DOHH2 (cell line): ENCODE results near the gene SPATA33.
"Not testable (repeated sequence)": the region's sequence is repeated elsewhere in the genome, so short reads cannot be mapped to it uniquely, and the experiment has no call there.

Experiments used
- H3F3A ChIP-seq: fragments of 200-600 bp; sonication (generic), shearing (Covaris generic); 2 replicates; pipeline ENCODE4 v1.6.0; 2016; ENCODE audit warnings: antibody characterized with exemption, mild to moderate bottlenecking; ENCODE audit not compliant: control insufficient read depth, insufficient read depth
- H3K27ac ChIP-seq: fragments of 200-600 bp; sonication (generic); 2 replicates; pipeline ENCODE4 v1.5.1; 2014; ENCODE audit warnings: low read depth, mild to moderate bottlenecking, low read length, moderate library complexity
- H3K27me3 ChIP-seq: fragments of 200-600 bp; sonication (generic); 2 replicates; pipeline ENCODE4 v1.6.1; 2014; ENCODE audit warnings: mild to moderate bottlenecking, low read length, mixed read lengths; ENCODE audit not compliant: control insufficient read depth
- H3K36me3 ChIP-seq: fragments of 200-600 bp; sonication (generic); 2 replicates; pipeline ENCODE4 v1.6.1; 2014; ENCODE audit warnings: mild to moderate bottlenecking, low read length, moderate library complexity, mixed read lengths; ENCODE audit not compliant: control insufficient read depth
- H3K4me1 ChIP-seq: fragments of 200-600 bp; sonication (generic); 2 replicates; pipeline ENCODE4 v1.6.1; 2014; ENCODE audit warnings: mild to moderate bottlenecking, low read length, mixed read lengths; ENCODE audit not compliant: control insufficient read depth
- H3K4me2 ChIP-seq: fragments of 200-600 bp; sonication (generic); 2 replicates; pipeline ENCODE4 v1.6.0; 2014; ENCODE audit warnings: mild to moderate bottlenecking, low read length, moderate library complexity
- H3K4me3 ChIP-seq: fragments of 200-600 bp; sonication (generic); 2 replicates; pipeline ENCODE4 v1.5.1; 2014; ENCODE audit warnings: mild to moderate bottlenecking, low read length, mixed read lengths
- H3K79me2 ChIP-seq: fragments of 200-600 bp; sonication (generic); 2 replicates; pipeline ENCODE4 v1.6.1; 2014; ENCODE audit warnings: mild to moderate bottlenecking, low read length, mixed read lengths; ENCODE audit not compliant: control insufficient read depth
- H3K9me2 ChIP-seq: fragments of 200-600 bp; sonication (generic); replicated peaks from 2 replicates; pipeline ENCODE4 v1.6.1; 2014; ENCODE audit warnings: mild to moderate bottlenecking, low read length, mixed read lengths; ENCODE audit not compliant: control insufficient read depth
- H3K9me3 ChIP-seq: fragments of 200-600 bp; sonication (generic); 2 replicates; pipeline ENCODE4 v1.6.1; 2014; ENCODE audit warnings: antibody characterized with exemption, low read length, mixed read lengths; ENCODE audit not compliant: control insufficient read depth, insufficient read depth
- H4K20me1 ChIP-seq: fragments of 200-600 bp; sonication (generic); 2 replicates; pipeline ENCODE4 v1.6.0; 2014; ENCODE audit warnings: low read depth, mild to moderate bottlenecking, antibody characterized with exemption, low read length, moderate library complexity; ENCODE audit not compliant: control insufficient read depth, insufficient read depth
- EZH2phosphoT487 ChIP-seq: fragments of 200-600 bp; sonication (generic); IDR thresholded peaks from 2 replicates; pipeline ENCODE4 v1.6.1; 2017; ENCODE audit warnings: borderline replicate concordance, mild to moderate bottlenecking, antibody characterized with exemption, low read length, moderate library complexity, mixed read lengths
- TF ChIP-seq, protein P1 (sequence below): fragments of 200-600 bp; sonication (generic); IDR thresholded peaks from one replicate; pipeline ENCODE4 v1.5.1; 2014; ENCODE audit warnings: antibody characterized with exemption, mild to moderate bottlenecking, low read depth, low read length; ENCODE audit not compliant: poor library complexity, severe bottlenecking

The SPATA33 gene

DNA sequence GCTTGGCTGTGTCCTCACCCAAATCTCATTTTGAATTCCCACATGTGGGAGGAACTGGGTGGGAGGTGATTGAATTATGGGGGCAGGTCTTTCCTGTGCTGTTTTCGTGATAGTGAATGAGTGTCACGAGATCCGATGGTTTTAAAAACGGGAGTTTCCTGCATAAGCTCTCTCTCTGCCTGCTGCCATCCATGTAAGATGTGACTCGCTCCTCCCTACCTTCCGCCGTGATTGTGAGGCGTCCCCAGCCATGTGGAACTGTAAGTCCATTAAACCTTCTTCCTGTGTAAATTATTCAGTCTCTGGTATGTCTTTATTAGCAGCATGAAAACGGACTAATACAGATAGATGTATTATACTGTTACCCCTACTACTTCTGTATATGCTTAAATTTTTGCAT is 3.6 kb downstream of the SPATA33 start:
- peaks cover 19% of the 10 kb centered on the region for H3K4me1 ChIP-seq
- H3K36me3 ChIP-seq = peaks cover 28% of the 10 kb centered on the region
- peaks cover 3% of the 10 kb centered on the region for H4K20me1 ChIP-seq
- no peak overlapping the region for H3K27ac ChIP-seq
- no peaks in the 10 kb centered on the region for H3K9me2 ChIP-seq
- H3K79me2 ChIP-seq = peaks cover 43% of the 10 kb centered on the region
- no peaks in the 10 kb centered on the region for H3F3A ChIP-seq
- H3K4me3 ChIP-seq = no peak overlapping the region
- no peaks in the 10 kb centered on the region for H3K27me3 ChIP-seq
- no peak for TF ChIP-seq EZH2phosphoT487
- TF ChIP-seq, protein P1, sequence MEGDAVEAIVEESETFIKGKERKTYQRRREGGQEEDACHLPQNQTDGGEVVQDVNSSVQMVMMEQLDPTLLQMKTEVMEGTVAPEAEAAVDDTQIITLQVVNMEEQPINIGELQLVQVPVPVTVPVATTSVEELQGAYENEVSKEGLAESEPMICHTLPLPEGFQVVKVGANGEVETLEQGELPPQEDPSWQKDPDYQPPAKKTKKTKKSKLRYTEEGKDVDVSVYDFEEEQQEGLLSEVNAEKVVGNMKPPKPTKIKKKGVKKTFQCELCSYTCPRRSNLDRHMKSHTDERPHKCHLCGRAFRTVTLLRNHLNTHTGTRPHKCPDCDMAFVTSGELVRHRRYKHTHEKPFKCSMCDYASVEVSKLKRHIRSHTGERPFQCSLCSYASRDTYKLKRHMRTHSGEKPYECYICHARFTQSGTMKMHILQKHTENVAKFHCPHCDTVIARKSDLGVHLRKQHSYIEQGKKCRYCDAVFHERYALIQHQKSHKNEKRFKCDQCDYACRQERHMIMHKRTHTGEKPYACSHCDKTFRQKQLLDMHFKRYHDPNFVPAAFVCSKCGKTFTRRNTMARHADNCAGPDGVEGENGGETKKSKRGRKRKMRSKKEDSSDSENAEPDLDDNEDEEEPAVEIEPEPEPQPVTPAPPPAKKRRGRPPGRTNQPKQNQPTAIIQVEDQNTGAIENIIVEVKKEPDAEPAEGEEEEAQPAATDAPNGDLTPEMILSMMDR = no peak
- no peak overlapping the region for H3K4me2 ChIP-seq
- H3K9me3 ChIP-seq = no peaks in the 10 kb centered on the region

DNA sequence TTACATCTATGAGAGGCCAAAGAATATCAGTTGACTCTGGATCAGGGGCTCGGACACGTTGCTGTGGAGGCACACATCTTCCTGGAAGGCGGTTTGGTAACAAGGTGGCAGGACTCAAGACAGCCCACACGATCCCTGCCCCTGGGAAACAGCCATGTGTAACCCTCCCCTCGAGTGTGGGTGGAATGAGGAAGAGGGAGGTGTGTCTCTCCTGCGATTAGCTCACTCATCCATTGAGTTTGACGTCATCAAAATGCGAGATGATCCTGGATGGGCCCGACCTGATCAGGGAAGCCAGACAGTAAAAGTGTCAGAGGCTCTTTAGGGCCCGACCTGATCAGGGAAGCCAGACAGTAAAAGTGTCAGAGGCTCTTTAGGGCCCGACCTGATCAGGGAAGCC is 6.6 kb downstream of the SPATA33 start:
- not testable (repeated sequence) for H3K9me3 ChIP-seq, H3K27me3 ChIP-seq, H3F3A ChIP-seq, H3K9me2 ChIP-seq, H3K4me1 ChIP-seq, H3K4me3 ChIP-seq, H4K20me1 ChIP-seq, H3K27ac ChIP-seq, H3K4me2 ChIP-seq
- Histone ChIP-seq H3K36me3 (peaks cover 28% of the 10 kb centered on the region), H3K79me2 (peaks cover 16% of the 10 kb centered on the region)

DNA sequence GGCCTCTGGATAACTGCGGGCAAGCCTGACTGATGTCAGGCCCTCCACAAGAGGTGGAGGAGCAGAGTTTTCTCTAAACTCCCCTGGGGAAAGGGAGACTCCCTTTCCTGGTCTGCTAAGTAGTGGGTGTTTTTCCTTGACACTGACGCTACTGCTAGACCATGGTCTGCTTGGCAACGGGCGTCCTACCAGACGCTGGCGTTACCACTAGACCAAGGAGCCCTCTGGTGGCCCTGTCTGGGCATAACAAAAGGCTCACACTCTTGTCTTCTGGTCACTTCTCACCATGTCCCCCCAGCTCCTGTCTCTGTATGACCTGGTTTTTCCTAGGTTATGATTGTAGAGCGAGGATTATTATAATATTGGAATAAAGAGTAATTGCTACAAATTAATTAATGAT is 9.4 kb downstream of the SPATA33 start:
- H4K20me1 ChIP-seq, H3K4me1 ChIP-seq, H3K4me2 ChIP-seq, H3K27me3 ChIP-seq, H3K79me2 ChIP-seq, H3K4me3 ChIP-seq, H3K9me2 ChIP-seq, H3K9me3 ChIP-seq, H3F3A ChIP-seq, H3K27ac ChIP-seq, H3K36me3 ChIP-seq: not testable (repeated sequence)
- TF ChIP-seq, protein P1 = peak; percentile 50

DNA sequence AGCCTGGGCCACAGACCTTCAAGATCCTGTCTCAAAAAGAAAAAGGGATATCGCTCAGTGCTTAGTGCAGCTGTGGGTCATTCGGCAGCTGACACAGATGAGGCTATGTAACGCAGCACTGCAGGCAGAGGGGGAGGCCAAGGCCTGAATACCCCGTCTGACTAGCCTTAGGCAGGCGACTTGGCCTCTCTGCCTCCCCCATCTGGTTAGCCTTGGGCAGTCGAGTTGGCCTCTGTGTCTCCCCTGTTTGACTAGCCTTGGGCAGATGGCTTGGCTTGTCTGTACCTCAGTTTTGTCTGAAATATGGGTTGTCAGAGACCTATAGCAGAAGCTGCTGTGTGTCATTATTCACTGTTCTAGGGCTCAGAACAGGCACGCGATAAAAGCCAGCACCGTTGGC is 10.0 kb downstream of the SPATA33 start:
- Histone ChIP-seq H3K36me3 (peaks cover 5% of the 10 kb centered on the region), H3K9me2 (no peaks in the 10 kb centered on the region), H3K27ac (no peak overlapping the region), H3K4me3 (no peak overlapping the region), H3K4me2 (no peak overlapping the region), H3K4me1 (no peaks in the 10 kb centered on the region), H3K9me3 (no peaks in the 10 kb centered on the region), H4K20me1 (no peaks in the 10 kb centered on the region), H3K27me3 (no peaks in the 10 kb centered on the region), H3K79me2 (no peaks in the 10 kb centered on the region), H3F3A (no peaks in the 10 kb centered on the region)
- no peak for TF ChIP-seq EZH2phosphoT487
- TF ChIP-seq, protein P1 = no peak
